Spleen (tissue), 11 donors: Measurements from ENCODE around the gene NAALADL2. TPM values are rescaled to one million over a fixed set of nuclear protein-coding genes. Genes with fewer than 3 reads are reported as not detected.

ENCODE experiments used
- DNase-seq: peaks from one replicate; pipeline ENCODE4 v3.0.0-alpha.2; 2020
- H3K27ac ChIP-seq, 8 donors: fragments of 200-600 bp; sonication (generic) in 7 of 8; 1 replicate in 4 of 8; 2 replicates in 4 of 8; pipeline versions ENCODE4 v1.5.0 to v1.8.0; 2016 to 2021; ENCODE audit warnings: inconsistent platforms in 4 of 8, mild to moderate bottlenecking in 4 of 8, moderate library complexity in 1 of 8
- H3K27me3 ChIP-seq, 7 donors: fragments of 200-600 bp; sonication (generic) in 6 of 7; replicated peaks in 1 of 7; 1 replicate in 4 of 7; 2 replicates in 3 of 7; pipeline versions ENCODE4 v1.5.0 to v1.8.0; 2016 to 2021; ENCODE audit warnings: inconsistent platforms in 3 of 7, mild to moderate bottlenecking in 1 of 7
- H3K36me3 ChIP-seq, 6 donors: fragments of 200-600 bp; sonication (generic) in 5 of 6; 1 replicate in 4 of 6; 2 replicates in 2 of 6; pipeline versions ENCODE4 v1.5.0 to v1.8.0; 2016 to 2021; ENCODE audit warnings: inconsistent platforms in 2 of 6
- H3K4me1 ChIP-seq, 6 donors: fragments of 200-600 bp; sonication (generic) in 5 of 6; 1 replicate in 3 of 6; 2 replicates in 3 of 6; pipeline versions ENCODE4 v1.5.0 to v1.8.0; 2016 to 2021; ENCODE audit warnings: inconsistent platforms in 3 of 6
- H3K4me3 ChIP-seq, 8 donors: fragments of 200-600 bp; sonication (generic) in 7 of 8; 1 replicate in 4 of 8; 2 replicates in 4 of 8; pipeline versions ENCODE4 v1.5.0 to v1.8.0; 2016 to 2021; ENCODE audit warnings: inconsistent platforms in 4 of 8, mild to moderate bottlenecking in 4 of 8, moderate library complexity in 2 of 8
- H3K9me3 ChIP-seq, 8 donors: fragments of 200-600 bp; sonication (generic) in 7 of 8; 1 replicate in 4 of 8; 2 replicates in 4 of 8; pipeline versions ENCODE4 v1.5.0 to v1.8.0; 2016 to 2021; ENCODE audit warnings: inconsistent platforms in 4 of 8
- POLR2A ChIP-seq, 3 donors: fragments of 450-650 bp; IDR thresholded peaks; one replicate each; pipeline ENCODE4 v1.5.1; 2017; ENCODE audit warnings: antibody characterized with exemption in 3 of 3, mild to moderate bottlenecking in 1 of 3
- POLR2AphosphoS5 ChIP-seq, 3 donors: sonication (generic); formaldehyde crosslinking; IDR thresholded peaks; one replicate each; pipeline ENCODE4 v1.5.1; 2017; ENCODE audit warnings: antibody characterized with exemption in 3 of 3
- WGBS, 5 donors: extraction: QIAGEN DNeasy Blood & Tissue Kit in 3 of 5; methylation state at CpG; one replicate each; pipeline versions ENCODE4 v1.1.5 to v1.1.7; 2013 to 2018; 5-methylcytosine and 5-hydroxymethylcytosine counted together
- intact Hi-C: fragments of 100-400 bp; cut with DNase I; formaldehyde crosslinking; loops from one replicate; pipeline ENCODE4 v1.15.0; 2023; ENCODE audit warnings: low total_unique reads
- polyA plus RNA-seq, 3 donors: library from polyadenylated mRNA; stranded (reverse); fragments of 200-250 nt; gene quantifications; one replicate each; pipeline ENCODE4 v1.2.1, GENCODE V29; 2013
- total RNA-seq, 7 donors: library from RNA; depleted of rRNA in 3 of 7; stranded (reverse); fragments of >200 nt in 3 of 7; fragmentation: NEBNext Ultra II Directional in 4 of 7; extraction: Animal tissue kit (Norgen Biotek cat#: 25700) in 4 of 7; gene quantifications; one replicate each; pipeline versions ENCODE4 v1.1.0 to v1.2.1, GENCODE V29; 2016 to 2021
- TF ChIP-seq, protein P1 (sequence below), 11 experiments: fragments of 200-600 bp in 7 of 11; fragments of 450-650 bp in 4 of 11; sonication (generic) in 4 of 11; IDR thresholded peaks in 8 of 11; conservative IDR thresholded peaks in 3 of 11; 1 replicate in 7 of 11; 2 replicates in 4 of 11; pipeline versions ENCODE4 v1.4.0 to v1.8.0; 2016 to 2021; ENCODE audit warnings: antibody characterized with exemption in 11 of 11, inconsistent platforms in 4 of 11, mild to moderate bottlenecking in 1 of 11
- donor health status: healthy with polysubstance abuse.
- donor health status: DM: no; HTN: no; CAD: no; lungs with moderate emphysema.
- donor health status: DM: no; HTN: no; CAD: no.
- donor health status: Bipolar disorder and iron deficiency.
- donor health status: healthy.
- donor health status: DM: no; HTN: no; CAD: no.
- donor health status: DM: yes; HTN: yes; CAD: no.

The NAALADL2 gene
- total and polyA plus RNA-seq, 10 donors: 0.09 to 14.4 (median 6.4) TPM

DNA sequence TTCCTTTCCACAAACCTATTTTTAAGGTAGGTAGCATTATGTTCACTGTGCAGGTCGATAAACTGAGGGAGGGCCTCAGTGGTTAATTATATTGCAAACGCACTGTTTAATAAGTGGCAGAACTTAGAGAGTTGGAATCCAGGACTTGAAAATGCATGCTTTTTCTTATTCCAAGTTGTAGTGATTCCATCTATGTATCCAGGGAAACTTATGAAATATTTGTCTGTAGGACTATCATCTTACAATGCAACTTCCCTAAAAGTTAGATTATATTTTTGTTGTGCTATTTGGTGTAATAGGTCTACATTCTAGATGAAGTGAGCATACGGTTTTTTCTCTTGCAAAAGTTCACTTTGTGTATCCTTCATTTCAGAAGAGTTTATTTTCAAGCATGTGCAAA lies 419.5 kb downstream of the NAALADL2 start:
- no peak overlapping the region for H3K4me3 ChIP-seq
- 72 to 82% (median 74%) methylated on average over 3 of the region's 3 CpGs for WGBS, 5 donors
- DNase-seq: no peak
- intact Hi-C loops: no loop called here
- H3K36me3 ChIP-seq: no peaks in the 10 kb centered on the region
- no peaks in the 10 kb centered on the region for H3K4me1 ChIP-seq
- no peaks in the 10 kb centered on the region for H3K9me3 ChIP-seq
- TF ChIP-seq, protein P1, sequence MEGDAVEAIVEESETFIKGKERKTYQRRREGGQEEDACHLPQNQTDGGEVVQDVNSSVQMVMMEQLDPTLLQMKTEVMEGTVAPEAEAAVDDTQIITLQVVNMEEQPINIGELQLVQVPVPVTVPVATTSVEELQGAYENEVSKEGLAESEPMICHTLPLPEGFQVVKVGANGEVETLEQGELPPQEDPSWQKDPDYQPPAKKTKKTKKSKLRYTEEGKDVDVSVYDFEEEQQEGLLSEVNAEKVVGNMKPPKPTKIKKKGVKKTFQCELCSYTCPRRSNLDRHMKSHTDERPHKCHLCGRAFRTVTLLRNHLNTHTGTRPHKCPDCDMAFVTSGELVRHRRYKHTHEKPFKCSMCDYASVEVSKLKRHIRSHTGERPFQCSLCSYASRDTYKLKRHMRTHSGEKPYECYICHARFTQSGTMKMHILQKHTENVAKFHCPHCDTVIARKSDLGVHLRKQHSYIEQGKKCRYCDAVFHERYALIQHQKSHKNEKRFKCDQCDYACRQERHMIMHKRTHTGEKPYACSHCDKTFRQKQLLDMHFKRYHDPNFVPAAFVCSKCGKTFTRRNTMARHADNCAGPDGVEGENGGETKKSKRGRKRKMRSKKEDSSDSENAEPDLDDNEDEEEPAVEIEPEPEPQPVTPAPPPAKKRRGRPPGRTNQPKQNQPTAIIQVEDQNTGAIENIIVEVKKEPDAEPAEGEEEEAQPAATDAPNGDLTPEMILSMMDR (IDR thresholded peaks at IDR 0.05 in 8 of 11, conservative IDR thresholded peaks at IDR 0.05 in 3 of 11): no peak
- no peak for TF ChIP-seq POLR2AphosphoS5 (IDR thresholded peaks at IDR 0.05)
- no peak for TF ChIP-seq POLR2A (IDR thresholded peaks at IDR 0.05)
- H3K27me3 ChIP-seq: no peaks in the 10 kb centered on the region
- no peak overlapping the region for H3K27ac ChIP-seq

DNA sequence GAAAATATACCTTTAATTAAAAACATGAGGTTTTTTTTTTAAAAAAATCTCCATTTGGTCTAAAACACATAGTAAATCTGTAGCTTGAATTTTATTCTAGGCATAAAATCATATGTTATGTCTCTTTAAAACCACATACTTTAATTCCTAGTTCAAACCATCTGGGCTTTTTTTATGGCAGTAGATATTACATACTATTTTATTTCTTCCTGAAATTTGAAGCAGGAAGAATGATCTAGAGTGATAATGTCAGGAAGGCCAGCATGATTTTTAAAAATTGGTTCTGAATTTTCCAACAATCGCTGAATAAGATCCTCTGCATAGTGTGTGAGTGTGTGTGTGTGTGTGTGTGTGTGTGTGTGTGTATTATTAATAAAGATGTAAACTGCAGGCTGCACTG lies 420.3 kb downstream of the NAALADL2 start:
- Histone ChIP-seq H3K9me3 (no peaks in the 10 kb centered on the region), H3K27ac (no peak overlapping the region), H3K4me1 (no peaks in the 10 kb centered on the region), H3K36me3 (no peaks in the 10 kb centered on the region), H3K27me3 (no peaks in the 10 kb centered on the region), H3K4me3 (no peak overlapping the region)
- TF ChIP-seq, protein P1 (IDR thresholded peaks at IDR 0.05 in 8 of 11, conservative IDR thresholded peaks at IDR 0.05 in 3 of 11): no peak
- no peak for TF ChIP-seq POLR2AphosphoS5 (IDR thresholded peaks at IDR 0.05)
- TF ChIP-seq POLR2A (IDR thresholded peaks at IDR 0.05): no peak
- intact Hi-C loops: no loop called here
- DNase-seq: no peak
- WGBS, 5 donors: 11 to 22% (median 17%) methylated on average over 1 of the region's 1 CpG

DNA sequence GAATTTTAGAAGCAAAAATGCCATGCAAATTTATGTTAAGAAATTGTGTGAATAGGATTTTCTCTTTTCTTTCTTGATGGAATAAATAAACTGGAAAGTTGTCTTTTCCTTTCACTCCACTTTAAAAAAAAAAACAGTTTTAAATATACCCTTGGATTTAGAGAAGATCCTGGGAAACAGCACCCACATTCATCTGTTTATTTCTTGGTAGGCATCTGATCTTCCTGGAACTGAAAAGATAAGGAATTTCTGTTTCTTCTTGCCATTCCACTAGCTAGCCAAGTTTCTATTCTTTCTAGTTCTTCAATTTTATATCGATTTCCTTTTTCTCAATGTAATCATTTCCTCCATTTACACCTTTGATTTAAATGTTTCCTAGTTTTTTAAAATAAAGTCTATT lies 420.8 kb downstream of the NAALADL2 start:
- no peaks in the 10 kb centered on the region for H3K9me3 ChIP-seq
- no peak overlapping the region for H3K4me3 ChIP-seq
- 48 to 68% (median 50%) methylated on average over 1 of the region's 1 CpG for WGBS, 5 donors
- H3K27ac ChIP-seq: no peak overlapping the region
- no peak for DNase-seq
- intact Hi-C loops: no loop called here
- TF ChIP-seq POLR2AphosphoS5 (IDR thresholded peaks at IDR 0.05) (no peak), POLR2A (IDR thresholded peaks at IDR 0.05) (no peak)
- TF ChIP-seq, protein P1 (IDR thresholded peaks at IDR 0.05 in 8 of 11, conservative IDR thresholded peaks at IDR 0.05 in 3 of 11): no peak
- H3K36me3 ChIP-seq: no peaks in the 10 kb centered on the region
- H3K27me3 ChIP-seq: no peaks in the 10 kb centered on the region
- H3K4me1 ChIP-seq: no peaks in the 10 kb centered on the region

GRCh38 chr3:175287361-175287963 lies 428.3 kb downstream of the NAALADL2 start:
- TF ChIP-seq POLR2AphosphoS5 (IDR thresholded peaks at IDR 0.05): no peak
- intact Hi-C loops: no loop called here
- Histone ChIP-seq H3K4me3 (no peak overlapping the region), H3K36me3 (no peaks in the 10 kb centered on the region), H3K9me3 (no peaks in the 10 kb centered on the region), H3K27me3 (no peaks in the 10 kb centered on the region), H3K27ac (no peak overlapping the region), H3K4me1 (peaks cover 0 to 4% (median 0%) of the 10 kb centered on the region in 6 donors)
- WGBS, 5 donors: 75 to 89% (median 81%) methylated on average over 3 of the region's 3 CpGs
- DNase-seq: no peak
